MCF 10A (cell line): ENCODE measurements around the gene KLHL24. TPM values are rescaled to one million over a fixed set of nuclear protein-coding genes. Genes with fewer than 3 reads are reported as not detected.
A peak's percentile ranks its signal among the peaks of the same experiment; 100 is the strongest.

Source experiments
- Bru-seq: library from RNA; stranded (reverse); fragments of 400-500 nt; gene quantifications from one replicate; lab custom pipeline; 2021; lab: Mats Ljungman, UMichigan
- BruChase-seq, 2 experiments: library from RNA; stranded (reverse); fragments of 400-500 nt; gene quantifications; one replicate each; lab custom pipeline; 2021; lab: Mats Ljungman, UMichigan
- BruUV-seq: library from RNA; stranded (reverse); fragments of 400-500 nt; replicated peaks from 2 replicates; lab custom pipeline; 2021; lab: Mats Ljungman, UMichigan
- CTCF ChIA-PET: fragments of 300-600 bp; sonication (Branson Sonifier 250); formaldehyde crosslinking; extraction: SDS; loops from one replicate; lab custom pipeline; 2021; ENCODE audit warnings: antibody characterized with exemption, inconsistent platforms; lab: Yijun Ruan, JAX
- POLR2A ChIA-PET: fragments of 300-600, 350-650 bp; sonication (Branson Sonifier 250); formaldehyde crosslinking; extraction: SDS; loops from one replicate; lab custom pipeline; 2020; ENCODE audit warnings: antibody characterized with exemption, inconsistent platforms; lab: Yijun Ruan, JAX
- DNase-seq: peaks from one replicate; pipeline ENCODE4 v3.0.0-alpha.2; 2018; ENCODE audit not compliant: unreplicated experiment
- H3K27ac Mint-ChIP-seq: one replicate; pipeline ENCODE4 v1.8.0; 2022; ENCODE audit warnings: mild to moderate bottlenecking, low read depth, mixed read lengths; ENCODE audit not compliant: unreplicated experiment
- H3K27me3 Mint-ChIP-seq: one replicate; pipeline ENCODE4 v1.8.0; 2022; ENCODE audit warnings: mixed read lengths; ENCODE audit not compliant: insufficient read depth, unreplicated experiment
- H3K36me3 Mint-ChIP-seq: one replicate; pipeline ENCODE4 v1.8.0; 2022; ENCODE audit warnings: mild to moderate bottlenecking, moderate library complexity, mixed read lengths; ENCODE audit not compliant: insufficient read depth, unreplicated experiment
- H3K4me1 Mint-ChIP-seq: one replicate; pipeline ENCODE4 v1.8.0; 2022; ENCODE audit warnings: mixed read lengths; ENCODE audit not compliant: insufficient read depth, unreplicated experiment
- H3K4me3 Mint-ChIP-seq: one replicate; pipeline ENCODE4 v1.8.0; 2022; ENCODE audit warnings: mild to moderate bottlenecking, moderate library complexity, mixed read lengths; ENCODE audit not compliant: unreplicated experiment
- H3K9me3 Mint-ChIP-seq: one replicate; pipeline ENCODE4 v1.8.0; 2022; ENCODE audit warnings: mixed read lengths; ENCODE audit not compliant: unreplicated experiment
- intact Hi-C: fragments of 100-400 bp; cut with micrococcal nuclease; formaldehyde crosslinking; loops from 2 replicates; pipeline ENCODE4 v1.14.1; 2022
- long read RNA-seq: library from polyadenylated mRNA; stranded (forward); transcript quantifications from one replicate; pipeline ENCODE4 v2.0.0, GENCODE V29; 2022
- total RNA-seq: library from RNA; stranded (reverse); gene quantifications from 2 replicates; pipeline ENCODE4 v1.2.3, GENCODE V29; 2022
- TF ChIP-seq, protein P1 (sequence below): fragments of 200-600 bp; IDR thresholded peaks from one replicate; pipeline ENCODE4 v1.8.0; 2022; ENCODE audit warnings: antibody characterized with exemption, mild to moderate bottlenecking; ENCODE audit not compliant: unreplicated experiment

Gene KLHL24
- 13.0 and 17.3 TPM in 2 replicates for total RNA-seq
- percentile 66 among the genes with signal in this experiment for Bru-seq, nascent RNA
- BruChase-seq, experiment 1, labeled RNA remaining after a 6-hour chase, result percentile 86 among the genes with signal in this experiment
- percentile 79 among the genes with signal in this experiment for BruChase-seq, experiment 2, labeled RNA remaining after a 2-hour chase
- long read RNA-seq, partial matches to known transcripts, result 3 of 15 reads
- long read RNA-seq, other reads (novel, unspliced or antisense), result 7 of 15 reads

DNA sequence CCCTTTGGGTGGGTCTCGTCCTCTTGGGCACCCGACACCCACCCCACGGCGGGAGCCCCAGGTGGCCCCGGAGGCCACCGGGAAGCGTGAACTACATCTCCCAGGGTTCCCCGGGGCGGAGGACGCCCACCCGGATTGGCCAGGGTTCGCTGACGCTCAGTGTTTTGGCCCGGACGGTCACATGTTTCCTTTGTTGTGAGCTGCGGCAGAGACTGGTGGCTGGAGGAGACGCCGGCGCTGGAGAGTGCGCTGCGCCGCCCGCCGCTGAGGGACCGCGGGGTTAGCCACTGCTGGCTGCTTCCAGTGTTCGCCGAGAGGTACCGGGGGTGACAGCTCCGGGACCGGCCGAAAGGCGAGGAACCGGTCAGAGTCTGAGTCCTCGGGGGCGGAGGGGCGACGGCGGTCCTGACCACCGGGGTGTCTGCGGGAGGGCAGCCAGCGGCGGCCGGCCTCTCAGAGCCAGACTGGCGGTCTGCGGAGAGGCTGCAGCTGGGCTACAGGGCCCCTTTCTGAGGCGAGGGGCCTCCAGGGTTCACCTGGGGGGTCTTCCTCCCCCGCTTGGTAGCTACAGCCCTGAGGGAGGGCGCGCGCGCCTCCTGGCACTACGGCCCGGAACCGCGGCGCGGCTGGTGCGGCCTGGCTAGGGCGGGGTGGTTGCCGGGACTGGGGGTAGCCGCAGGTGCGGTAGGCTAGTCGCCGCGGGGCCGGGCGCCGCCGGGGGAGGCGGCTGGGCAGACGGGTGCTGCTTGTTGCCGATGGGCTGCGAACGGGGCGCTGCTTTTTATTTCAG, at the start of gene KLHL24:
KLHL24 (plus strand) TSS at position 193 of the 790 bp plus-strand sequence. CDS start 14,734 bp downstream, outside the sequence.
- no TSS peak for BruUV-seq

DNA sequence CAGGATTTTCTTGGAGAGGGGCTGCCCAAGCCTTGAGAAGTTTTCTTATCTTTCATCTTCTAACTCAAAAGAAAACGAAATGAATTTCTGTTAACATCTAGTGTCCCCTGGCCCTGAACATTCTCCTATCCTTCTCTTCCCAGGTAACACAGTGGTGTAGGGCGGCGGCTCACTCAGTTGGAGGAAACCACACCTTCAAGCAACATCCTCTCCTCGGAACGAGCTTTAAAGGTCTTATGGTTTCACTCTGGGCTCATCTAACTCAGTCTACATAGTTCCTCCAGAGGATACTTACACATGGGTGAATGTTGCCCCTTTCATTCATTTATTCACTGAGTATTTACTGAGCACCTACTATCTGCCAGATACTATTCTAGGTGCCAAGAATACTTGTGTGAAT, 48.9 kb upstream of the KLHL24 start:
- DNase-seq, result no peak
- Mint-ChIP-seq H3K9me3 (no peaks in the 10 kb centered on the region), H3K27me3 (peaks cover 5% of the 10 kb centered on the region), H3K36me3 (no peaks in the 10 kb centered on the region), H3K4me3 (no peak overlapping the region), H3K4me1 (no peaks in the 10 kb centered on the region), H3K27ac (no peak overlapping the region)
- TF ChIP-seq, protein P1, sequence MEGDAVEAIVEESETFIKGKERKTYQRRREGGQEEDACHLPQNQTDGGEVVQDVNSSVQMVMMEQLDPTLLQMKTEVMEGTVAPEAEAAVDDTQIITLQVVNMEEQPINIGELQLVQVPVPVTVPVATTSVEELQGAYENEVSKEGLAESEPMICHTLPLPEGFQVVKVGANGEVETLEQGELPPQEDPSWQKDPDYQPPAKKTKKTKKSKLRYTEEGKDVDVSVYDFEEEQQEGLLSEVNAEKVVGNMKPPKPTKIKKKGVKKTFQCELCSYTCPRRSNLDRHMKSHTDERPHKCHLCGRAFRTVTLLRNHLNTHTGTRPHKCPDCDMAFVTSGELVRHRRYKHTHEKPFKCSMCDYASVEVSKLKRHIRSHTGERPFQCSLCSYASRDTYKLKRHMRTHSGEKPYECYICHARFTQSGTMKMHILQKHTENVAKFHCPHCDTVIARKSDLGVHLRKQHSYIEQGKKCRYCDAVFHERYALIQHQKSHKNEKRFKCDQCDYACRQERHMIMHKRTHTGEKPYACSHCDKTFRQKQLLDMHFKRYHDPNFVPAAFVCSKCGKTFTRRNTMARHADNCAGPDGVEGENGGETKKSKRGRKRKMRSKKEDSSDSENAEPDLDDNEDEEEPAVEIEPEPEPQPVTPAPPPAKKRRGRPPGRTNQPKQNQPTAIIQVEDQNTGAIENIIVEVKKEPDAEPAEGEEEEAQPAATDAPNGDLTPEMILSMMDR, result no peak
- no TSS peak for BruUV-seq
- intact Hi-C loops, result no loop called here
- POLR2A ChIA-PET, result no interaction called here
- CTCF ChIA-PET, result no interaction called here

More for the DNA sequence above, at the start of gene KLHL24:
- TF ChIP-seq, protein P1, result no peak
- intact Hi-C loops, result loop anchor here (1.0 to 10.0 kb wide), 3 partner anchors 62 to 151 kb away; partner anchors contain the start of gene YEATS2
- POLR2A ChIA-PET, result interaction anchor here (0.6 to 5.5 kb wide), 30 partner anchors 10 to 754 kb away, joined by 3 to 98 read pairs (median 4); partner anchors contain the start of genes B3GNT5, MCCC1, MCF2L2 and PARL
- H3K9me3 Mint-ChIP-seq, result no peaks in the 10 kb centered on the region
- peak within 1 kb of the TSS; percentile 93 for H3K27ac Mint-ChIP-seq
- peak within 1 kb of the TSS; percentile 86 for H3K4me3 Mint-ChIP-seq
- CTCF ChIA-PET, result interaction anchor here (0.7 to 1.2 kb wide), 2 partner anchors 165 to 249 kb away, joined by 3 read pairs; partner anchors contain the start of gene PARL
- DNase-seq, result peak; percentile 94
- H3K36me3 Mint-ChIP-seq, result peaks cover 22% of the 10 kb centered on the region
- no peaks in the 10 kb centered on the region for H3K4me1 Mint-ChIP-seq
- no peaks in the 10 kb centered on the region for H3K27me3 Mint-ChIP-seq

DNA sequence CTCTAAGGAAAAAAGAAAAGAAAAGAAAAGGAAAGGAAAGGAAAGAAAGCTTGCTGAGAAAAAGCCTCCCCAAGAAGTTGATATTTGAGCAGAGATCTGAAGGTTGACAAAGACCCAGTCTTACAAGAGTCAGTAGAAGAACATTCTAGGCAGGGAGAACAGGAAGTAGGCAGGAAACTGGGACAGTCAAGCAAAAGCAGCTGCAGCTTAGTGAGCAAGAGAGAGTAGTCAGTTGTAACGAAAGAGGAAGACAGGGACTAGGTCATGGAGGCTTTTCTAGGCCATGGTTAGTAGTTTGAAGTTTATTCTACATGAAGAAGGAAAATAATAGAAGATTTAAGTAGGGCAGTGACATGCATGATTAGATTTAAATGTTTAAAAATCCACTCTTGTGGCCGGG, 48.1 kb upstream of the KLHL24 start:
- intact Hi-C loops, result no loop called here
- TF ChIP-seq, protein P1, result no peak
- DNase-seq, result no peak
- no TSS peak for BruUV-seq
- CTCF ChIA-PET, result interaction anchor here (0.6 kb wide), 1 partner anchor 179 kb away, joined by 3 read pairs; no protein-coding TSS in a partner anchor
- no peaks in the 10 kb centered on the region for H3K27me3 Mint-ChIP-seq
- H3K4me3 Mint-ChIP-seq, result no peak overlapping the region
- no peak overlapping the region for H3K27ac Mint-ChIP-seq
- H3K9me3 Mint-ChIP-seq, result no peaks in the 10 kb centered on the region
- H3K4me1 Mint-ChIP-seq, result no peaks in the 10 kb centered on the region
- POLR2A ChIA-PET, result no interaction called here
- H3K36me3 Mint-ChIP-seq, result no peaks in the 10 kb centered on the region

GRCh38 chr3:183590442-183590841, 45.0 kb upstream of the KLHL24 start:
- intact Hi-C loops, result no loop called here
- H3K27ac Mint-ChIP-seq, result no peak overlapping the region
- CTCF ChIA-PET, result no interaction called here
- no peaks in the 10 kb centered on the region for H3K27me3 Mint-ChIP-seq
- no peaks in the 10 kb centered on the region for H3K36me3 Mint-ChIP-seq
- H3K4me1 Mint-ChIP-seq, result no peaks in the 10 kb centered on the region
- no peaks in the 10 kb centered on the region for H3K9me3 Mint-ChIP-seq
- POLR2A ChIA-PET, result no interaction called here
- TF ChIP-seq, protein P1, result no peak
- H3K4me3 Mint-ChIP-seq, result no peak overlapping the region
- no TSS peak for BruUV-seq
- no peak for DNase-seq
